OCI-LY1 (cell line): ENCODE data around the gene CHID1.

ENCODE experiments used
- H2AFZ ChIP-seq: fragments of 200-600 bp; sonication (generic), shearing (Covaris generic); 2 replicates; pipeline ENCODE4 v1.6.0; 2014; ENCODE audit warnings: antibody characterized with exemption, mild to moderate bottlenecking, low read length
- H3F3A ChIP-seq: fragments of 200-600 bp; sonication (generic), shearing (Covaris generic); 2 replicates; pipeline ENCODE4 v1.6.0; 2014; ENCODE audit warnings: mild to moderate bottlenecking, antibody characterized with exemption, low read length, moderate library complexity; ENCODE audit not compliant: insufficient read depth
- H3K27ac ChIP-seq: fragments of 200-600 bp; sonication (generic); 2 replicates; pipeline ENCODE4 v1.5.1; 2014; ENCODE audit warnings: low read length, mixed run types, mild to moderate bottlenecking, low read depth; ENCODE audit not compliant: poor library complexity, severe bottlenecking
- H3K27me3 ChIP-seq: fragments of 200-600 bp; sonication (generic); 2 replicates; pipeline ENCODE4 v1.6.0; 2014; ENCODE audit warnings: antibody characterized with exemption, mild to moderate bottlenecking, low read length, moderate library complexity; ENCODE audit not compliant: insufficient read depth
- H3K36me3 ChIP-seq: fragments of 200-600 bp; sonication (generic); 2 replicates; pipeline ENCODE4 v1.6.1; 2014; ENCODE audit warnings: mild to moderate bottlenecking, antibody characterized with exemption, low read length, moderate library complexity, mixed read lengths; ENCODE audit not compliant: insufficient read depth
- H3K4me1 ChIP-seq: fragments of 200-600 bp; sonication (generic); 2 replicates; pipeline ENCODE4 v1.5.1; 2014; ENCODE audit warnings: mild to moderate bottlenecking, low read length, moderate library complexity; ENCODE audit not compliant: insufficient read depth, severe bottlenecking
- H3K4me2 ChIP-seq: fragments of 200-600 bp; sonication (generic), shearing (Covaris generic); 2 replicates; pipeline ENCODE4 v1.6.1; 2014; ENCODE audit warnings: low read length
- H3K4me3 ChIP-seq: fragments of 200-600 bp; sonication (generic); 2 replicates; pipeline ENCODE4 v1.5.1; 2014; ENCODE audit warnings: low read length, low read depth, mild to moderate bottlenecking, mixed read lengths; ENCODE audit not compliant: poor library complexity, severe bottlenecking
- H3K79me2 ChIP-seq: fragments of 200-600 bp; shearing (Covaris generic); 2 replicates; pipeline ENCODE4 v1.6.1; 2016; ENCODE audit warnings: mixed run types, low read length, mixed read lengths; ENCODE audit not compliant: insufficient read depth
- H3K9ac ChIP-seq: fragments of 200-600 bp; sonication (generic), shearing (Covaris generic); 2 replicates; pipeline ENCODE4 v1.6.1; 2014; ENCODE audit warnings: mild to moderate bottlenecking, low read length, mixed read lengths
- H3K9me2 ChIP-seq: fragments of 200-600 bp; sonication (generic), shearing (Covaris generic); 2 replicates; pipeline ENCODE4 v1.6.1; 2014; ENCODE audit warnings: low read depth, mild to moderate bottlenecking, low read length, mixed read lengths
- H3K9me3 ChIP-seq: fragments of 200-600 bp; shearing (Covaris generic); 2 replicates; pipeline ENCODE4 v1.6.1; 2014; ENCODE audit warnings: low read length, mixed read lengths
- H4K20me1 ChIP-seq: fragments of 200-600 bp; sonication (generic), shearing (Covaris generic); 2 replicates; pipeline ENCODE4 v1.6.0; 2016; ENCODE audit warnings: mild to moderate bottlenecking, low read length; ENCODE audit not compliant: insufficient read depth
- CTCF ChIP-seq: fragments of 200-600 bp; sonication (generic), shearing (Covaris generic); IDR thresholded peaks from 2 replicates; pipeline ENCODE4 v1.5.1; 2017; ENCODE audit warnings: mild to moderate bottlenecking, antibody characterized with exemption, low read length, moderate library complexity, mixed read lengths
- EZH2 ChIP-seq: fragments of 200-600 bp; sonication (generic), shearing (Covaris generic); IDR thresholded peaks from 2 replicates; pipeline ENCODE4 v1.8.0; 2017; ENCODE audit warnings: borderline replicate concordance, mixed run types, mild to moderate bottlenecking, antibody characterized with exemption, low read length, moderate library complexity, mixed read lengths

Gene CHID1

GRCh38 chr11:833849-834311 lies 76.7 kb downstream of the CHID1 start:
- Histone ChIP-seq H2AFZ (no peak overlapping the region), H3F3A (no peaks in the 10 kb centered on the region), H3K9ac (no peak overlapping the region), H4K20me1 (no peaks in the 10 kb centered on the region), H3K4me2 (no peak overlapping the region), H3K79me2 (no peaks in the 10 kb centered on the region), H3K4me3 (no peak overlapping the region), H3K36me3 (peaks cover 15% of the 10 kb centered on the region), H3K4me1 (peaks cover 22% of the 10 kb centered on the region), H3K27ac (no peak overlapping the region), H3K9me3 (no peaks in the 10 kb centered on the region), H3K27me3 (peaks cover 13% of the 10 kb centered on the region), H3K9me2 (no peaks in the 10 kb centered on the region)
- no peak for TF ChIP-seq CTCF
- no peak for TF ChIP-seq EZH2

GRCh38 chr11:833114-833791 lies 77.4 kb downstream of the CHID1 start:
- TF ChIP-seq EZH2 = no peak
- no peak for TF ChIP-seq CTCF
- peak overlapping the region; percentile 43 for H3K4me3 ChIP-seq
- H4K20me1 ChIP-seq = no peaks in the 10 kb centered on the region
- no peaks in the 10 kb centered on the region for H3K9me2 ChIP-seq
- no peak overlapping the region; the same call in 1 of the 2 replicates for H3K9ac ChIP-seq
- no peak overlapping the region for H2AFZ ChIP-seq
- H3K27me3 ChIP-seq = peaks cover 18% of the 10 kb centered on the region
- peak overlapping the region; percentile 57 for H3K4me2 ChIP-seq
- H3K79me2 ChIP-seq = no peaks in the 10 kb centered on the region
- H3K9me3 ChIP-seq = no peaks in the 10 kb centered on the region
- H3K36me3 ChIP-seq = peaks cover 9% of the 10 kb centered on the region
- peaks cover 22% of the 10 kb centered on the region for H3K4me1 ChIP-seq
- no peaks in the 10 kb centered on the region for H3F3A ChIP-seq
- H3K27ac ChIP-seq = no peak overlapping the region

GRCh38 chr11:832529-833113 lies 78.0 kb downstream of the CHID1 start, which contains the start of gene CD151:
CD151 (plus strand) TSS chr11:832952; CDS start chr11:836070, 3,118 bp downstream.
- no peak within 1 kb of the TSS for H2AFZ ChIP-seq
- no peak within 1 kb of the TSS for H3K27ac ChIP-seq
- H3K36me3 ChIP-seq = peaks cover 4% of the 10 kb centered on the region; the same call in 1 of the 2 replicates
- H3K9me3 ChIP-seq = no peaks in the 10 kb centered on the region
- H3K79me2 ChIP-seq = no peaks in the 10 kb centered on the region
- peaks cover 22% of the 10 kb centered on the region for H3K4me1 ChIP-seq
- H3K4me2 ChIP-seq = peak within 1 kb of the TSS; percentile 57
- no peaks in the 10 kb centered on the region for H4K20me1 ChIP-seq
- no peak within 1 kb of the TSS; the same call in 1 of the 2 replicates for H3K9ac ChIP-seq
- H3K9me2 ChIP-seq = no peaks in the 10 kb centered on the region
- TF ChIP-seq CTCF (no peak), EZH2 (no peak)
- H3F3A ChIP-seq = no peaks in the 10 kb centered on the region
- H3K27me3 ChIP-seq = peaks cover 22% of the 10 kb centered on the region
- H3K4me3 ChIP-seq = peak within 1 kb of the TSS; percentile 43
